Activated CD8-positive, alpha-beta memory T cell treated with anti-CD3 and anti-CD28 coated beads, Interleukin-2, amount 10 ng/mL, durations not matched to agents 7 days and 5 days (primary cell): Measurements from ENCODE around the gene COL25A1. TPM values are rescaled to one million over a fixed set of nuclear protein-coding genes. Genes with fewer than 3 reads are reported as not detected.
"Not testable (repeated sequence)": the region's sequence is repeated elsewhere in the genome, so short reads cannot be mapped to it uniquely, and the experiment has no call there.

Source experiments
- ATAC-seq: fragments of 150-1000 bp; cut with Tn5 transposase; one replicate; pipeline ENCODE4 v1.10.0; 2021; ENCODE audit warnings: moderate library complexity
- CTCF ChIA-PET: fragments of 350-600 bp; sonication (Branson Sonifier 250); formaldehyde crosslinking; loops from one replicate; lab custom pipeline; 2021; ENCODE audit warnings: antibody characterized with exemption; lab: Charles Lee
- DNase-seq: peaks from one replicate; pipeline ENCODE4 v3.0.0-alpha.2; 2020
- H3K27ac Mint-ChIP-seq: one replicate; pipeline ENCODE4 v1.8.0; 2021; ENCODE audit warnings: mild to moderate bottlenecking, mixed read lengths
- H3K27me3 Mint-ChIP-seq: one replicate; pipeline ENCODE4 v1.8.0; 2021; ENCODE audit warnings: mixed read lengths
- H3K36me3 Mint-ChIP-seq: one replicate; pipeline ENCODE4 v1.8.0; 2021; ENCODE audit warnings: mild to moderate bottlenecking, mixed read lengths
- H3K4me1 Mint-ChIP-seq: one replicate; pipeline ENCODE4 v1.8.0; 2021; ENCODE audit warnings: mixed read lengths
- H3K4me3 Mint-ChIP-seq: one replicate; pipeline ENCODE4 v1.8.0; 2021; ENCODE audit warnings: mild to moderate bottlenecking, moderate library complexity, mixed read lengths
- H3K9me3 Mint-ChIP-seq: one replicate; pipeline ENCODE4 v1.8.0; 2022; ENCODE audit warnings: low read depth, mixed read lengths
- total RNA-seq, 2 experiments: library from RNA; stranded (reverse); gene quantifications; one replicate each; pipeline ENCODE4 v1.2.3, GENCODE V29; 2021

COL25A1 gene
- total RNA-seq, 2 experiments from 2014 or later: not detected

- Mint-ChIP-seq H3K27me3 (peaks cover 13% of the 10 kb centered on the region), H3K27ac (no peak overlapping the region), H3K4me1 (peaks cover 1% of the 10 kb centered on the region), H3K9me3 (peaks cover 2% of the 10 kb centered on the region), H3K4me3 (no peak overlapping the region), H3K36me3 (peaks cover 1% of the 10 kb centered on the region)
- CTCF ChIA-PET: no interaction called here
- ATAC-seq: no peak
- DNase-seq: no peak
Measured at GRCh38 chr4:109146499-109146898, 156.0 kb downstream of the COL25A1 start.

- H3K27ac Mint-ChIP-seq, CTCF ChIA-PET, ATAC-seq, H3K4me3 Mint-ChIP-seq, H3K4me1 Mint-ChIP-seq, H3K36me3 Mint-ChIP-seq, DNase-seq, H3K9me3 Mint-ChIP-seq, H3K27me3 Mint-ChIP-seq: not testable (repeated sequence)
Measured at GRCh38 chr4:109138125-109138524, 164.3 kb downstream of the COL25A1 start.

GRCh38 chr4:109134921-109135320, 167.5 kb downstream of the COL25A1 start:
- Mint-ChIP-seq H3K27ac (no peak overlapping the region), H3K4me1 (no peaks in the 10 kb centered on the region), H3K4me3 (no peak overlapping the region), H3K36me3 (no peaks in the 10 kb centered on the region), H3K27me3 (no peaks in the 10 kb centered on the region), H3K9me3 (no peaks in the 10 kb centered on the region)
- DNase-seq (no peak), ATAC-seq (no peak)
- CTCF ChIA-PET: interaction anchor here (0.7 kb wide), 1 partner anchor 8 kb away, joined by 3 read pairs; no protein-coding TSS in a partner anchor

GRCh38 chr4:109134268-109134667, 168.2 kb downstream of the COL25A1 start:
- H3K4me3 Mint-ChIP-seq: no peak overlapping the region
- no peak for ATAC-seq
- CTCF ChIA-PET: interaction anchor here (0.7 kb wide), 1 partner anchor 7 kb away, joined by 3 read pairs; no protein-coding TSS in a partner anchor

GRCh38 chr4:109131559-109131958, 170.9 kb downstream of the COL25A1 start:
- H3K4me3 Mint-ChIP-seq: no peak overlapping the region
- H3K4me1 Mint-ChIP-seq: no peaks in the 10 kb centered on the region
- DNase-seq (no peak), ATAC-seq (no peak)
- no peak overlapping the region for H3K27ac Mint-ChIP-seq
- H3K27me3 Mint-ChIP-seq: peaks cover 5% of the 10 kb centered on the region
- CTCF ChIA-PET: no interaction called here
- H3K9me3 Mint-ChIP-seq: no peaks in the 10 kb centered on the region
- H3K36me3 Mint-ChIP-seq: no peaks in the 10 kb centered on the region

More at GRCh38 chr4:109134268-109134667, 168.2 kb downstream of the COL25A1 start:
- Mint-ChIP-seq H3K27ac (no peak overlapping the region), H3K36me3 (no peaks in the 10 kb centered on the region), H3K27me3 (no peaks in the 10 kb centered on the region), H3K4me1 (no peaks in the 10 kb centered on the region), H3K9me3 (no peaks in the 10 kb centered on the region)
- DNase-seq: no peak

GRCh38 chr4:109128589-109128988, 173.9 kb downstream of the COL25A1 start:
- H3K9me3 Mint-ChIP-seq: no peaks in the 10 kb centered on the region
- no peak overlapping the region for H3K27ac Mint-ChIP-seq
- no peak overlapping the region for H3K4me3 Mint-ChIP-seq
- no peaks in the 10 kb centered on the region for H3K36me3 Mint-ChIP-seq
- CTCF ChIA-PET: no interaction called here
- no peaks in the 10 kb centered on the region for H3K4me1 Mint-ChIP-seq
- ATAC-seq (no peak), DNase-seq (no peak)
- H3K27me3 Mint-ChIP-seq: peaks cover 12% of the 10 kb centered on the region

- Mint-ChIP-seq H3K27me3 (peaks cover 12% of the 10 kb centered on the region), H3K36me3 (no peaks in the 10 kb centered on the region), H3K4me3 (no peak overlapping the region), H3K27ac (no peak overlapping the region), H3K4me1 (no peaks in the 10 kb centered on the region), H3K9me3 (no peaks in the 10 kb centered on the region)
- DNase-seq (no peak), ATAC-seq (no peak)
- CTCF ChIA-PET: no interaction called here
Measured at GRCh38 chr4:109127866-109128265, 174.6 kb downstream of the COL25A1 start.

GRCh38 chr4:109126856-109127255, 175.6 kb downstream of the COL25A1 start:
- DNase-seq (no peak), ATAC-seq (no peak)
- CTCF ChIA-PET: interaction anchor here (0.5 kb wide), 1 partner anchor 8 kb away, joined by 3 read pairs; no protein-coding TSS in a partner anchor
- Mint-ChIP-seq H3K36me3 (no peaks in the 10 kb centered on the region), H3K27ac (no peak overlapping the region), H3K27me3 (peaks cover 19% of the 10 kb centered on the region), H3K9me3 (no peaks in the 10 kb centered on the region), H3K4me3 (no peak overlapping the region), H3K4me1 (no peaks in the 10 kb centered on the region)

GRCh38 chr4:109125084-109125483, 177.4 kb downstream of the COL25A1 start:
- CTCF ChIA-PET: no interaction called here
- no peak overlapping the region for H3K4me3 Mint-ChIP-seq
- no peaks in the 10 kb centered on the region for H3K9me3 Mint-ChIP-seq
- no peaks in the 10 kb centered on the region for H3K4me1 Mint-ChIP-seq
- no peak for DNase-seq
- no peaks in the 10 kb centered on the region for H3K36me3 Mint-ChIP-seq
- ATAC-seq: no peak
- H3K27ac Mint-ChIP-seq: no peak overlapping the region
- H3K27me3 Mint-ChIP-seq: peaks cover 26% of the 10 kb centered on the region

- H3K36me3 Mint-ChIP-seq: no peaks in the 10 kb centered on the region
- H3K27ac Mint-ChIP-seq: no peak overlapping the region
- no peaks in the 10 kb centered on the region for H3K9me3 Mint-ChIP-seq
- H3K4me3 Mint-ChIP-seq: no peak overlapping the region
- CTCF ChIA-PET: no interaction called here
- peaks cover 34% of the 10 kb centered on the region for H3K27me3 Mint-ChIP-seq
- DNase-seq: no peak
- no peaks in the 10 kb centered on the region for H3K4me1 Mint-ChIP-seq
- ATAC-seq: no peak
Measured at GRCh38 chr4:109123951-109124350, 178.5 kb downstream of the COL25A1 start.

- H3K9me3 Mint-ChIP-seq: no peaks in the 10 kb centered on the region
- H3K4me1 Mint-ChIP-seq: no peaks in the 10 kb centered on the region
- no peak overlapping the region for H3K27ac Mint-ChIP-seq
- CTCF ChIA-PET: no interaction called here
- DNase-seq (no peak), ATAC-seq (no peak)
- peaks cover 35% of the 10 kb centered on the region for H3K27me3 Mint-ChIP-seq
- no peaks in the 10 kb centered on the region for H3K36me3 Mint-ChIP-seq
- H3K4me3 Mint-ChIP-seq: no peak overlapping the region
Measured at GRCh38 chr4:109121561-109121960, 180.9 kb downstream of the COL25A1 start.

GRCh38 chr4:109119852-109120251, 182.6 kb downstream of the COL25A1 start:
- Mint-ChIP-seq H3K36me3 (no peaks in the 10 kb centered on the region), H3K4me3 (no peak overlapping the region), H3K27me3 (peaks cover 40% of the 10 kb centered on the region), H3K4me1 (no peaks in the 10 kb centered on the region), H3K9me3 (no peaks in the 10 kb centered on the region), H3K27ac (no peak overlapping the region)
- ATAC-seq: no peak
- no peak for DNase-seq
- CTCF ChIA-PET: no interaction called here

GRCh38 chr4:109118635-109119034, 183.8 kb downstream of the COL25A1 start:
- Mint-ChIP-seq H3K36me3 (no peaks in the 10 kb centered on the region), H3K4me1 (no peaks in the 10 kb centered on the region), H3K27ac (no peak overlapping the region), H3K27me3 (peaks cover 40% of the 10 kb centered on the region), H3K9me3 (no peaks in the 10 kb centered on the region), H3K4me3 (no peak overlapping the region)
- ATAC-seq (no peak), DNase-seq (no peak)
- CTCF ChIA-PET: no interaction called here

GRCh38 chr4:109114501-109114900, 188.0 kb downstream of the COL25A1 start:
- no peak for ATAC-seq
- CTCF ChIA-PET: no interaction called here
- peaks cover 24% of the 10 kb centered on the region for H3K27me3 Mint-ChIP-seq

GRCh38 chr4:109113521-109113920, 188.9 kb downstream of the COL25A1 start:
- H3K4me3 Mint-ChIP-seq: no peak overlapping the region
- H3K36me3 Mint-ChIP-seq: no peaks in the 10 kb centered on the region
- ATAC-seq: no peak
- H3K9me3 Mint-ChIP-seq: no peaks in the 10 kb centered on the region
- H3K27me3 Mint-ChIP-seq: peaks cover 22% of the 10 kb centered on the region
- no peak for DNase-seq
- no peaks in the 10 kb centered on the region for H3K4me1 Mint-ChIP-seq
- CTCF ChIA-PET: no interaction called here
- no peak overlapping the region for H3K27ac Mint-ChIP-seq

More at GRCh38 chr4:109114501-109114900, 188.0 kb downstream of the COL25A1 start:
- H3K4me1 Mint-ChIP-seq: no peaks in the 10 kb centered on the region
- H3K27ac Mint-ChIP-seq: no peak overlapping the region
- H3K4me3 Mint-ChIP-seq: no peak overlapping the region
- no peaks in the 10 kb centered on the region for H3K36me3 Mint-ChIP-seq
- no peaks in the 10 kb centered on the region for H3K9me3 Mint-ChIP-seq
- DNase-seq: no peak
